Activated CD8-positive, alpha-beta memory T cell treated with anti-CD3 and anti-CD28 coated beads for 36 hours (primary cell): Measurements from ENCODE around the gene EGLN2. TPM values are rescaled to one million over a fixed set of nuclear protein-coding genes. Genes with fewer than 3 reads are reported as not detected.

ENCODE experiments used
- CTCF ChIA-PET: fragments of 350-600 bp; sonication (Branson Sonifier 250); formaldehyde crosslinking; loops from one replicate; lab custom pipeline; 2021; ENCODE audit warnings: antibody characterized with exemption; lab: Charles Lee
- POLR2A ChIA-PET: fragments of 350-600 bp; sonication (Branson Sonifier 250); formaldehyde crosslinking; loops from one replicate; lab custom pipeline; 2021; ENCODE audit warnings: antibody characterized with exemption; lab: Charles Lee
- total RNA-seq, 2 experiments: library from RNA; stranded (reverse); gene quantifications; one replicate each; pipeline ENCODE4 v1.2.3, GENCODE V29; 2021

The EGLN2 gene
- total RNA-seq, result 10 to 100 TPM; 89.7 to 90.9 TPM

DNA sequence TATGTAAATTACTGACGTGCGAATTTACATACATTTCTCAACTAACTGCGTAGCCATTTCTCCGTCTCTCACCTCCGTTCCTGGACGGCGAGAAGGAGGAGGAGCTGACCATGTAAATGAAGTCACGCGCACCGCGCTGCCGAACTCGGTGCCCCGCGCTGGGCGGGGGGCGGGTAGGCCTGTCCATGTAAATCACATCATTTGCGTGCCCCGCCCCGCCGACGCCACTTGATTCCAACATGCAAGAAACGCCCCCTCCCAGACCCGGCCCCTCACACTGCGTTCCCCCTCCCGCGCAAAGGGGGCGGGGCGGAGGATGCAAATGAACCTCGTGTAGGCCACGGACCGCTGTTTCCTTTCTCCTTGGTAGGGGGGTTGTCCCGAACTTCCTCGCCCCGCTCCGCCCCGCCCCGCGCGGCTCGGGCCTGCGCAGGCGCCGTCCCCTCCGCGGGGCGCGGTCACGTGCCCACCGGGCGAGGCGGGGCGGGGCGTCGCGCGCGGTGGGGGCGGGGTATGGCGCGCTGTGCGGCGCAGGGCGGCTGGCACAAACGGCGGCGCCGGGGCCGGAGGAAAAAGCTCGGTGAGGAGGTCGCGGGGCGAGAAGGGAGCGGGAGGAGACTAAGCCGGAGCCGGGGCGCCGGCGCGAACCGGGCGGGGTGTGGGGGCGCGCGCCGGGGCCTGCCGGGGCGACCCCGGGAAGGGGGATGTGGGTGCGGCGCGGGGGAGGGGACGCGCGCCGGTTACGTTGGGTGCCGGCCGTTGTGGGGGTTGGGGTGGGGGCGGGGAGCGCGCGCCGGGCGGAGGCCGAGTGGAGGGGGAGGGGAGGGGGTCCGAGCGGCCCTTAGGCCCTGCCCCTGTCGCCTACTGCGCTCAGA lies at the start of gene EGLN2:
Gene EGLN2, plus strand, starts transcription at position 509 of the 875 bp plus-strand sequence. CDS start 1,382 bp downstream, outside the sequence.
- POLR2A ChIA-PET, result interaction anchor here (1.1 to 2.5 kb wide), 4 partner anchors 21 to 83 kb away, joined by 3 to 20 read pairs (median 8); partner anchors contain the start of genes ACTMAP, COQ8B and RAB4B
- CTCF ChIA-PET, result interaction anchor here (0.5 to 1.4 kb wide), 9 partner anchors 21 to 608 kb away, joined by 3 to 7 read pairs (median 3); partner anchors contain the start of genes ACTMAP and RAB4B

DNA sequence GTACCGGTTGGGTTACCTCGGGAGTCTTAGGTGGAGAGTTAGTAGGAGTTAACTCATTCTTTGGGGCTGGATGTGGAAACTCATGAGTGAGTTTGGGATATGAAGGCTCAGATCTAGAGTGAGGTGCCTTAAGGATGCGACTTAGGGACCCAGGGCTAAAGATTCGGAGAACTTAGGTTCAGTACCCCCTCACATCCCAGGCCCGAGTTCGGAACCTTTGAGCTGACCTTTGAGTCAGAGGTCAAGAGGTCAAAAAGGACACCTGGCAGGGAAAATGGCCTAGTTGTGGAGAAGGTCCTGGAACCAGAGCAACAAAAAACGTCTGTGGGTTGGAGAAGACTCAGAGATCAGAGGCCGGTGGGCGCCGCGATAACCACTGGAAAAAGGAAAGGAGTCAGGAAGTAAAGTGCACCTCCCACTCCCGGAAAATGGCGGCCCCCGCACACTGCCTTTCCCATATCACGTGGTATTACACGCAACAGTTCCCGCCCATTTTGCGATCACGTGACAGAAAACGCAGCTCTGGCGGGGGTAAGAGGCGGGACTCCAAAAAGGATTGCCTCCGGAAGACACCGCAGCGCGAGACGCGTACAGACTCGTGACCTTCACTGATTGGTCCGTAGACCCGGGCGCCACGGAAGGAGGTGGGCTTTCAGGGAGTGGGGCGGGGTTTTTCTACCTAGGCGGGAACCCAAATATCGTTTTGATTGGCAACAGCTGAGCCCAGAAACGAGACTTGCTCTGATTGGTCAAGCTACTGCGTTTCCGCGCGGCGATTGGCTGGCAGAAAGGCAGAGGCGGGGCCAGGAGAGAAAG lies 48.7 kb upstream of the EGLN2 start, which contains the start of gene ACTMAP:
Gene ACTMAP, minus strand, starts transcription at position 420 of the 816 bp plus-strand sequence. CDS start 674 bp downstream, outside the sequence.
- CTCF ChIA-PET, result interaction anchor here (0.6 to 3.4 kb wide), 7 partner anchors 9 to 116 kb away, joined by 3 to 17 read pairs (median 4); partner anchors contain the start of genes EGLN2 and RAB4B
- POLR2A ChIA-PET, result interaction anchor here (0.5 to 2.0 kb wide), 11 partner anchors 28 to 592 kb away, joined by 3 to 15 read pairs (median 4); partner anchors contain the start of genes COQ8B, EGLN2, ITPKC and NUMBL

DNA sequence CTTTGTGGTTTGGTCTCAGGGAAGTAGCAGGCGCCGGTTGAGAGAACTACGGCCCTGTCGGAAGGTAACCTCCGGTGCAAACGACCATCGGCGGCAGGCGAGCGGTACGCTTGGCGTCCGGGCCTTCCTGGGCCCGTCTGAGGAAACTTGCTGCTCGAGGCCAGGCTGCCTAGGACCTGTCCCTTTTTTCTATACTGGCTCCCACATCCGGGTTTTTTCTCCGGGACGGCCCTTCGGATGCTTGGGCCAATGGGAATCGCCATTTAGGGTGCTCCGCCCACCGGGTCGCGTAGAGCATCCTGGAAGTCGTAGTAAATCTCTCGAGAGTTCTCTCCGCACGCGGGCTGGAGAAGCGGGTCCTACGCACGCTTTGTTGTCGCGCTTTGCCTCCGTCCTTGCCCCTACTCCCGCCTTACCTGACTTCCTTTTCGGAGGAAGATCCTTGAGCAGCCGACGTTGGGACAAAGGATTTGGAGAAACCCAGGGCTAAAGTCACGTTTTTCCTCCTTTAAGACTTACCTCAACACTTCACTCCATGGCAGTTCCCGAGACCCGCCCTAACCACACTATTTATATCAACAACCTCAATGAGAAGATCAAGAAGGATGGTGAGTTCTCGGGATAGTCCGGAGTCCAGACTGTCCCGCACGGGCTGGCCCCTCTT lies 48.0 kb upstream of the EGLN2 start, which contains the start of gene SNRPA:
Gene SNRPA, plus strand, starts transcription at position 330 of the 664 bp plus-strand sequence. Its CDS starts 206 bp downstream, at position 536.
- CTCF ChIA-PET, result interaction anchor here (1.0 to 3.4 kb wide), 5 partner anchors 27 to 68 kb away, joined by 3 to 17 read pairs (median 5); partner anchors contain the start of genes EGLN2 and RAB4B
- POLR2A ChIA-PET, result interaction anchor here (0.5 to 4.1 kb wide), 11 partner anchors 13 to 592 kb away, joined by 3 to 40 read pairs (median 4); partner anchors contain the start of genes COQ8B, EGLN2, ITPKC and NUMBL

DNA sequence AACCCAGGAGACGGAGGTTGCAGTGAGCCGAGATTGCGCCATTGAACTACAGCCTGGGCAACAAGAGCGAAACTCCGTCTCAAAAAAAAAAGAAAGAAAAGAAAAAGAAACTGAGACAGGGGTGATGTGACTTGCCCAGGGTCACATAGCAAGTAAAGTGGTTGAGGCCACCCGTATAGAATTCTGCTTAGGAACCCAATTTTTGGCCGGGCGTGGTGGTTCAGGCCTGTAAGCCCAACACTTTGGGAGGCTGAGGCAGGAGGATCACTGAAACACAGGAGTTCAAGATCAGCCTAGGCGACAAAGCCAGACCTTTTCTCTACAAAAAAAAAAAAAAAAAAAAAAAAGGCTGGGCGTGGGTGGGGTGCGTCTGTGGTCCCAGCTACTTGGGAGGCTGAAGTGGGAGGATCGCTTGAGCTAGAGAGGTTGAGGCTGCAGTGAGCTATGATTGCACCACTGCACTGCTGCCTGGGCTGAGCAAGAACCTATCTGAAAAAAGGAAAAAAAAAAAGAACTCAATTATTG lies 46.7 kb upstream of the EGLN2 start:
- CTCF ChIA-PET, result interaction anchor here (0.8 to 3.4 kb wide), 6 partner anchors 26 to 89 kb away, joined by 3 to 17 read pairs (median 6); partner anchors contain the start of genes COQ8B, ITPKC and RAB4B
- POLR2A ChIA-PET, result interaction anchor here (0.6 to 4.1 kb wide), 11 partner anchors 10 to 1684 kb away, joined by 3 to 40 read pairs (median 3); partner anchors contain the start of genes BLVRB, EGLN2, ITPKC and NUMBL

DNA sequence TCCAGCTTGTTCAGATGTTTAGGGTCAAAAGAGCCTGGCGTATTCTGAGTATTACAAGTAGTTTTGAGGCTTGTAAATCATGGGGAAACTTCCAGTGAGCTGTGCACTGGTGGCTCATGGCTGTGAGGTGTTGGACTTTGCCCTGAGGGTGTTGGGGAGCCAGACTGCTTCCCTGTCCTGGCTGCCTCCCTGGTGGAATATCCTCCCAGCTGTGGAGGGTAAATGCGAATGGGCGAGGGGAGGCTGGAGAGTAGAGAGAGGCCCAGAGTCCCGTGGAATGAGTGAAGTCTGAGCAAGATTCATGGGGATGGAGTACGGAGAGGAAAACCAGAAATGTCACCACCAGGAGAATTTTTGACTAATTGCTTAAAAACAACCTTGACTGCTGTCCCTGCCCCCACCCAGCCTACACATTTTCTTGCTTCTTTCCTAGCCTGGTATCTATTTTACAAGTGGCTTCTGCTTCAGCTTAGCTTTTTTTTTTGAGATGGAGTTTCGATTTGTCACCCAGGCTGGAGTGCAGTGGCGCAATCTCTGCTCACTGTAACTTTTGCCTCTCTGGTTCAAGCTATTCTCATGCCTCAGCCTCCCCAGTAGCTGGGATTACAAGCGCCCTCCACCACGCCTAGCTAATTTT lies 44.3 kb upstream of the EGLN2 start:
- ChIA-PET CTCF (interaction anchor here (0.6 to 2.2 kb wide), 11 partner anchors 12 to 271 kb away, joined by 3 to 16 read pairs (median 5); partner anchors contain the start of genes COQ8B and RAB4B), POLR2A (interaction anchor here (0.6 to 4.1 kb wide), 12 partner anchors 9 to 563 kb away, joined by 3 to 40 read pairs (median 4); partner anchors contain the start of genes BLVRB, ITPKC and RAB4B)

DNA sequence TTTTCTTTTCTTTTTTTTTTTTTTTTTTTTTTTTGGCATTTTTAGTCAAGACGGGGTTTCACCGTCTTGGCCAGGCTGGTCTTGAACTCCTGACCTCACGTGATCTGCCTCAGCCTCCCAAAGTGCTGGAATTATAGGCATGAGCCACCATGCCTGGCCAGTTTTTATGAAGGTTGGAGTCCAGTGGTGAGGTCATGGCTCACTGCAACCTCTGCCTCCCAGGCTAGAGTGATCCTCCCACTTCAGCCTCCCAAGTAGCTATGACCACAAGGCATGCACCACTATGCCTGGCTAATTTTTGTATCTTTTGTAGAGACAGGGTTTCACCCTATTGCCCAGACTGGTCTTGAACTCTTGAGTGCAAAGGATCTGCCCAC lies 43.8 kb upstream of the EGLN2 start:
- CTCF ChIA-PET, result interaction anchor here (0.6 to 2.2 kb wide), 11 partner anchors 11 to 271 kb away, joined by 3 to 16 read pairs (median 4); partner anchors contain the start of genes COQ8B and RAB4B
- POLR2A ChIA-PET, result interaction anchor here (0.6 to 4.1 kb wide), 8 partner anchors 9 to 562 kb away, joined by 3 to 40 read pairs (median 5); partner anchors contain the start of genes BLVRB and RAB4B

DNA sequence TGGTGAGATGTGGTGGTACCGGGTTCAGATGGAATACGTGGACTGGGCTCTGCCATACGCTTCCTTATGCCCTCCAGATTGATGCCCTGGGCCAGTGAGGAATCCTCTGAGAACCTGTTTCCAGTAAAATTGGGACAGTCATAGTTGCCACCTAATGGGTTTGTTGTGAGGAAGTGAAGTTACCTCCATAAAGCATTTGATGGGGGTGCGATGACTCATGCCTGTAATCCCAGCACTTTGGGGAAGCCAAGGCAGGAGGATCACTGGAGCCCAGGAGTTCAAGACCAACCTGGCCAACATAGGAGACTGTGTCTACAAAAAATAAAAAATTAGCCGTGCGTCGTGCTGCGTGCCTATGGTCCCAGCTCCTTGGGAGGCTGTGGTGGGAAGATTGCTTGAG lies 43.2 kb upstream of the EGLN2 start:
- ChIA-PET POLR2A (interaction anchor here (1.0 to 1.5 kb wide), 3 partner anchors 10 to 93 kb away, joined by 3 to 8 read pairs (median 3); no protein-coding TSS in a partner anchor), CTCF (interaction anchor here (0.9 to 2.1 kb wide), 7 partner anchors 20 to 121 kb away, joined by 3 to 7 read pairs (median 3); partner anchors contain the start of gene RAB4B)

DNA sequence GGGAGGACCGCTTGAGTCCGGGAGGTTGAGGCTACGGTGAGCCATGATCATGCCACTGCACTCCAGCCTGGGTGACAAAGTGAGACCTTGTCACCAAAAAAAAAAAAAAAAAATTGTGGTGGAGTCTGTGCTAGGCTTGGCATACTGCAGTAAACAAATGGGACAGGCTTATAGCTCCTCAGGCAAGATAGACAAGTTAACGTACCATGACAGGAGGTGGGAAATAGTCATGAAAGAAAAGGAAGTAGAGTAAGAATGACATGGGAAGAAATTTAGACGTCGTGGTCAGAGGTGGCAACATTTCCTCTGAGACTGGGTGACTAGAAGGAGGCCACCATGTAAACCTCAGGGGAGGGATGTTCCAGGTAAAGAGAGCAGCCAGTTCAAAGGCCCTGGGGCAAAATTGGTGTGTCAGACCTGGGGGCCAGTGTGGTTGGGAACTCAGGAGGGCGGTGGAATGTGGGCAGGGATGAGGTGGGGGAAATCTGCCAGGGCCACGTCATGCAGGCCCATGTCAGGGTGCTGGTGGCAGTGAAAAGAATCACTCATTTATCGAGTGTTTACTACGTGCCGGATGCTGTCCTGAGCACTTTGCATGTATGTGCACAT lies 42.4 kb upstream of the EGLN2 start:
- ChIA-PET POLR2A (interaction anchor here (0.8 to 3.1 kb wide), 4 partner anchors 9 to 94 kb away, joined by 3 to 10 read pairs (median 6); partner anchors contain the start of gene RAB4B), CTCF (interaction anchor here (0.7 to 2.1 kb wide), 7 partner anchors 19 to 153 kb away, joined by 3 to 7 read pairs (median 3); partner anchors contain the start of gene RAB4B)

DNA sequence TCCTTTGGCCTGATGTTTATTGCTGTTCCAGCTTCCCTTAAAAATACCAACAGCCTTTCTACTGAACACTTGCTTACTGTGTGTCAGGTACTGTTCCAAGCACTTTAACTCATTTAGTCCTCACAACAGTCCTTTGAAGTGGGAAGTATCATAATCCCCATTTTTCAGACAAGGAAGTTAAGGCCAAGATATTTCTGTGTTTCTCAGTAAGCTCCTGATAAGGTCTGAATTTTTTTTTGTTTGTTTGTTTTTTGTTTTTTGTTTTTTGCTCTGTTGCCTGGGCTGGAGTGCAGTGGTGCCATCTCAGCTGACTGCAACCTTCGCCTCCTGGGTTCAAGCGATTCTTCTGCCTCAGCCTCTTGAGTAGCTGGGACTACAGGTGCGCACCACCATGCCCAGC lies 40.5 kb upstream of the EGLN2 start:
- POLR2A ChIA-PET, result interaction anchor here (3.1 kb wide), 1 partner anchor 19 kb away, joined by 10 read pairs; the partner anchor contains the start of gene RAB4B
- CTCF ChIA-PET, result interaction anchor here (1.1 to 1.5 kb wide), 2 partner anchors 40 to 47 kb away, joined by 4 to 5 read pairs; partner anchors contain the start of gene EGLN2

DNA sequence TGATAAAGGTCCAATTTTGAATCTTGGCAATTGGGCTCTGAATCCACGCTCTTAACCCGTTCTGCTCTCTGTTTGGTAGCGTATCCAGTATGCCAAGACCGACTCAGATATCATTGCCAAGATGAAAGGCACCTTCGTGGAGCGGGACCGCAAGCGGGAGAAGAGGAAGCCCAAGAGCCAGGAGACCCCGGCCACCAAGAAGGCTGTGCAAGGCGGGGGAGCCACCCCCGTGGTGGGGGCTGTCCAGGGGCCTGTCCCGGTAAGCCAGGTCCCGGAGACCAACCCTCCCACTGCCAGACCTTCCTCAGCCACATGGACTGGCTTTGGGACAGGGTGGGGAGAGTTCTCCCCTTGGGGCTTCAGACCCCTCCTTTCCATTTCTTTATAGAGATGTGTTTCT lies 39.6 kb upstream of the EGLN2 start:
- ChIA-PET POLR2A (interaction anchor here (3.1 kb wide), 1 partner anchor 18 kb away, joined by 10 read pairs; the partner anchor contains the start of gene RAB4B), CTCF (no interaction called here)

DNA sequence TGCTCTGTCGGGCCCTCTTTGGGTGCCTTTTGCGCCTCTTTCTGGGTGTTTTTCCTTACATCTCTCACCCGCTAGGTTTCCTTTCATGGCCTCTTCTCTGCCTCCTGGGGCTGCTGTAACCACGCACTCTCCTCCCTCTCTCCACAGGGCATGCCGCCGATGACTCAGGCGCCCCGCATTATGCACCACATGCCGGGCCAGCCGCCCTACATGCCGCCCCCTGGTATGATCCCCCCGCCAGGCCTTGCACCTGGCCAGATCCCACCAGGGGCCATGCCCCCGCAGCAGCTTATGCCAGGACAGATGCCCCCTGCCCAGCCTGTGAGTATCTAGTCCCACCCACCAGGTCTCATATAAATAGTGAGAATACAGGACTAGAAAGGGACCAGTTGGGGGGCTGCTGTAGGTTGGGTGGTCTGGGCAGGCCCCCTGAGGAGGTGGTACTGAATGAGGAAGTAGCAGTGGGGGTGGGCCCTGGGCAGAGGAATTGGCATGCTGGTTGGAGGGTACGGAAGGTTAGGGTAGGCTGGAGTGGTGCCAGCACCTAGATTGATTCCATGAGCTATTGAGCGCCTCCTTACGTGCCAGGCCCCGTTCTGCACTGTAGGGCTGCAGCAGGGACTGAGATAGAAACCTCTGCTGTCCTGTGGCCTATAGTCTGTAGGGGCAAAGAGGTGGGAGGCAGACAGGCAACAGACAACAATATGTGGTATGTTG lies 36.1 kb upstream of the EGLN2 start:
- CTCF ChIA-PET, result interaction anchor here (1.0 kb wide), 1 partner anchor 100 kb away, joined by 3 read pairs; no protein-coding TSS in a partner anchor

DNA sequence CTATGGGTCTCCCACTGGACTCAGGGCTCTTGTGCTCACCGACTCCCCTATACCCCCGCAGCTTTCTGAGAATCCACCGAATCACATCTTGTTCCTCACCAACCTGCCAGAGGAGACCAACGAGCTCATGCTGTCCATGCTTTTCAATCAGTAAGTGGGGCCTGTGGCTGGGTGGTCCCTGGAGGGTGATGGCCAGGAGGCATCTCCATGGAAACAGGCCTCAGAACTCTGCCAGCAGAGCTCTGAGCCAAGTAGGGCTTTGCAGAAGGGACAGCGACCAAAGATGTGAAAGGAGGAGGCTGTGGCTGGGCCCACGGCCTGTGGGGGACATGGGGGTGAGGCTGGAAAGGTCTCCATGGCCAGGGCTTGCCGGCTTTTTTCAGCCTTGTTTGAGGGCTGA lies 35.5 kb upstream of the EGLN2 start:
- ChIA-PET POLR2A (interaction anchor here (0.6 to 1.1 kb wide), 3 partner anchors 9 to 14 kb away, joined by 3 to 14 read pairs (median 3); partner anchors contain the start of gene RAB4B), CTCF (interaction anchor here (1.0 kb wide), 1 partner anchor 100 kb away, joined by 3 read pairs; no protein-coding TSS in a partner anchor)

More for the DNA sequence above, 36.1 kb upstream of the EGLN2 start:
- POLR2A ChIA-PET, result interaction anchor here (0.6 to 1.1 kb wide), 3 partner anchors 10 to 15 kb away, joined by 3 to 14 read pairs (median 9); partner anchors contain the start of gene RAB4B

DNA sequence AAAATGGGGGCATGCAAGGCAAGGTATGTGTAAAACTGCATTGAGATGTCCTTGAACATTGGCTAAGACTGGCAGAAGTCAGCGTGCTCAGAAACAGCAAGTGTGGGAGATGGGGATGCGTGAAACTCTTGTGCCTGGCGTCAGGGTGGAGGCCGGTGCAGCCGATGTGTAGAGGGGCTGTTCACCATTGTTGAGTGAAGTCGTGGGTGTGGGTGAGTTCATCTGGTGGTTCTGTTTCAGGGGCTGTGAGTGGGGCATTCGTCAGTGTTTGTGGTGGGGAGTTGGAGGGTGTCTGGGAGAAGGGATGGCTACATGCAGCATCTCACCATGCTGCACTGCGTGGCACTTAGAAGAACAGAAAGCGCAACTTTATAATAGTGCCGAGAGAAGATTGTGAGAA lies 35.0 kb upstream of the EGLN2 start:
- ChIA-PET POLR2A (interaction anchor here (0.6 to 1.1 kb wide), 2 partner anchors 9 to 12 kb away, joined by 3 read pairs; no protein-coding TSS in a partner anchor), CTCF (interaction anchor here (1.0 kb wide), 1 partner anchor 101 kb away, joined by 3 read pairs; no protein-coding TSS in a partner anchor)

DNA sequence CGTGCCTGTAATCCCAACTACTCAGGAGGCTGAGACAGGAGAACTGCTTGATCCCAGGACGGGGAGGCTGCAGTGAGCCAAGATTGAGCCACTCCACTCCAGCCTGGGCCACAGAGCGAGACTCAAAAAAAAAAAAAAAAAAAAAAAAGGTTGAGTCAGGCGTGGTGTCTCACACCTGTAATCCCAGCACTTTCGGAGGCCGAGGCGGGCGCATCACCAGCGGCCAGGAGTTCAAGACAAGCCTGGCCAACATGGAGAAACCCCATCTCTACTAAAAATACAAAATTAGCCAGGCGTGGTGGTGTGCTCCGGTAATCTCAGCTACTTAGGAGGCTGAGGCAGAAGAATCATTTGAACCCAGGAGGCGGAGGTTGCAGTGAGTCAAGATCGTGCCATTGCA lies 32.6 kb upstream of the EGLN2 start:
- ChIA-PET CTCF (interaction anchor here (0.6 to 1.8 kb wide), 3 partner anchors 11 to 107 kb away, joined by 3 read pairs; no protein-coding TSS in a partner anchor), POLR2A (interaction anchor here (1.5 kb wide), 1 partner anchor 10 kb away, joined by 3 read pairs; no protein-coding TSS in a partner anchor)
